Glomerular visceral epithelial cell (primary cell): ENCODE data around the gene ADCY9.
A peak's percentile ranks its signal among the peaks of the same experiment; 100 is the strongest.

Experiments used
- DNase-seq: peaks from one replicate; pipeline ENCODE4 v3.0.0-alpha.2; 2016; ENCODE audit errors: extremely low spot score

The ADCY9 gene

DNA sequence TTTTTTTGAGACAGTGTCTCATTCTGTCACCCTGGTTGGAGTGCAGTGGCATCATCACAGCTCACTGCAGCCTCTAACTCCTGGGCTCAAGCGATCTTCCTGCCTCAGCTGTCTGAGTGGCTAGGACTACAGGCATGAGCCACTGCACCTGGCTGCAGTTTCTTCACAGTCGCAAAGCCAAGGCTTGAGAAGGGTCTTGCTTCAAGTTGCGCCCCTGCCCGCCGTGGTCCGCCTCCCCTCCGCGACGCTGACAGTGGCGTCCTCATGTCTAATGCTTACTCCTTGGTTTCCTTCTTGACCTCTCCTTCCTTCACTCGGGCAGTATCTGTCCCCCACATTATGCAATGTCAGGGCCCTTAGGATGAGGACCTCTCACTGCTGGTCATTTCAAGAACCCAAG is 112.7 kb downstream of the ADCY9 start:
- no peak for DNase-seq

DNA sequence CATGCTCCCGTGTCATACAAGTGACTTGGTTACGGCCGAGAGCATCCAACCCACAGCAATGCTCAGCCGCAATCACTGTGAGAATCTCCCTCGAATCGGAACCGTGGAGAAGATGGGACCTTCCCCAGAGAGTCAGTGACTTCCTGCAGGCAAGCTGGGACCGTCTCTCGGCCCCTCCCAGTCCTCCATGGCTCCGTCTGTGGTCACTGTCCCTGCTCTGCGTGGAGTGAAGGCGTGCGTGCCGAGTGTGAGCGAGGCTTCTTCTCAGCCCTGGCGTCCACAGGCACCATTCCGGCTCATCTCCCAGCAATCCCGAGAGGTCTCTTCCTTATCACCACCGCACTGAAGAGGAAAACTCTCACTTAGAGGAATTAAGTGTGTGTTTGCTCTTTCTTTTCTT is 113.1 kb downstream of the ADCY9 start:
- no peak for DNase-seq

DNA sequence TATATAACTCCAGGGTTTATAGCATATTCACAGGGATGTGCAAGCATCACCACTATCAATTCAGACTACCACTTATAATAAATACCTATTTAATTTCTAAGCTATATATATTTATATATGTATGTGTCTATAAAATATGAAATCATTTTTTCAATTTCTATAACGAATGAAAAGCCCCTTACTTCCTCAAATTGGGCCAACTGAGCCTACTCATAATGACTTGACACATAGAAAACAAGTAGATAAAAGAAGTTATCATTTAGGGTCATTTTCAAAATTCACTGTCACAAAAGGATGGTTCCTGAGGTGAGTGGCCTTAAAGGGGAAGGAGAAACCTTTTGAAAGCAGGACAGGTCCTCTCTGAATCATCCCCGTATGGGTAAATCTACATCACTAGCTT is 114.1 kb downstream of the ADCY9 start:
- DNase-seq: no peak

DNA sequence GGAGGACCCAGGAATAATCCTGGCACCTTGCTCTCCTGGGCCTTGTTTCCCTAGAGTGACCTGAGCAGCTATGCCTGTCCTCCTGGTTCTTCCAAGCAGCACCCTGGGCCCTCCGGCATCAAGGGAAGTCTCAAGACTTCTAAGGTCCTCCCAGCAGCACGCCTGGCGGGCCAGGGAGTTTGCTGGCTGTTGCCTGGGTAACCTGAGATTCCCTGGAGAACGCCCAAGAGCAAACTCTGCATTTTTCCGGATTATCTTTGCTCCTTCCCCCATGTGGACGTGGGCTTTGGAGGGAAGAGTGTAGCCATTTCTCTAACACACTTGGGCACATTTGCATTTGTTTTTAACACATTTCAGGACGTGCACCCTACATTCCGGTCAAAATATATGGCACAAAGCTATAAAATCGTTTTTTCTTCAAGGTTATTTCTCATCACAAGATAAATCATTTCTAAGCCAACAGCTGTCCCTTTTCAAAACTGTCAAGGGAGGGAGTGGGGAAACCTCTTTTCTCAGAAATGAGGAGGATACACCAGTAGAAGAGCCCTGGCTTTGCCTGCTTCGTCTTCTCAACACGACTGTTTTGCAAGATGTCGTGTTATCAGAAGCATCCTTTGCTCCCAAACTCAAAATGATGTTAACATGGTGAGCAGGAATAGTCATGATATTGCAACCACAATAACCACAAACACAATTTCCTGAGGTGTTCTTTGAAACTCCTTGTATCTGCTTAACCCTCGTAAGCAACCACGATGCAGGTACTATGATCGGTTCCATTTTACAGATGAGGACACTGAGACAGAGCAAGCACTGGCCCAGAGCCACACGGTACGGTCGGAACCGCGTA is 116.5 kb downstream of the ADCY9 start:
- no peak for DNase-seq

DNA sequence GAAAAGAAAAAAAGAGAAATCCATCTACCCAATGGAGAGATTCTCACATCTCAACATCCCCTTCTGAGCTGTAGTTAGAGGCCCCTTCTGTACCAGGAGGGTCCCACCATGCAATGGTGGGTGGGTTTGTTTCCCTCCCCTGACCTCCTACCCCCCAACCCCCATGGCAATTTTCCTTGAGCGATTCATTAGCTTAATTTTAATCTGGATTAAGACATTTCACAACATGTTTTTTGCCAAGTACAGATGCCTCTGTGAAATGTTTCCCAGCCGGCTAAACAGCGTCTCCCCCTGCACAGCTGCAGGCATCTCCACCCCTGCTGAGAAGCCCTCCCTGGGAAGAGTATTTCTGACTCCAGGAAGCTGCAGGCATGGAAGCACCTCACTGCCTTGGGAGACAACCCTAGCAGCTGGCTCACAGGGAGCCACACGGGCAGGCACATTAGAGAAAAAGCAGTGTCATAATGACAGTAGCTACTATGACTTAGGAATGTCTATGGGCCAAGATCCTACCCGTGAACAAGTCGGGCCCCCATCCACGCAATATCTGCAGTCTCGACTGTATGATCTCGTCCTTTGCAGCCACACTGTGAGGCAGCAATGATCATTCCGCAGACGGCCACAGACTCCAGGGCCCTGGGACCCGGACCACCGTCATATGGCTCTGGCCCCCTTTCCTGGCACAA is 117.3 kb downstream of the ADCY9 start:
- DNase-seq: no peak

DNA sequence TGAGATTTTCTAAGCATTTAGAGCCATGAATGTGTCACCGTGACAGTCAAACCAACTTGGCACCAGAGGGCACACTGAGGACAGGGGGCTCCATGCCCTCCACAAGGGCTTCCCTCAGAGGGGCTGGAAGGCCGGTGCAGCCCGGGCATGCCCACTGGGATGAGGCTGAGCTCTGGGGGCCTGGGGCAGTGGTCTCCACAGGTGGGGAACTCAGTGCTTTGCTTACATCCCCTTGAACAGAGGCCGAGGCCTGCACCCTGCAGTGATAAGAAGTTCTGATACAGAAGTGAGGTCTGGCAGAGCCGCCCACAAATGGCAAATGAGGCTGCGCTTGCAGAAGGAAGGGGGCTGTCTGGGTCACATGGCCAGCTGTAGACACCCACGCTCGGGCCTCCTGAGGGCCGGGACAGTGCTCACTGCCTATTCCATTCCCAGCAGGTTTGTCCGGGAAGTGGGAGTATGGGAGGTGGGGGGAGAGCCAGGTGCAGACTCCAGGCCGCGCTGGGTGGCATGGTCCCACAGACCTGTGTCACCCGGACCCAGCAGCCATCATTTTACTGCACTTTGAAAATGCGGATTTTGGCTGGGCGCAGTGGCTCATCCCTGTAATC is 118.9 kb downstream of the ADCY9 start:
- no peak for DNase-seq

DNA sequence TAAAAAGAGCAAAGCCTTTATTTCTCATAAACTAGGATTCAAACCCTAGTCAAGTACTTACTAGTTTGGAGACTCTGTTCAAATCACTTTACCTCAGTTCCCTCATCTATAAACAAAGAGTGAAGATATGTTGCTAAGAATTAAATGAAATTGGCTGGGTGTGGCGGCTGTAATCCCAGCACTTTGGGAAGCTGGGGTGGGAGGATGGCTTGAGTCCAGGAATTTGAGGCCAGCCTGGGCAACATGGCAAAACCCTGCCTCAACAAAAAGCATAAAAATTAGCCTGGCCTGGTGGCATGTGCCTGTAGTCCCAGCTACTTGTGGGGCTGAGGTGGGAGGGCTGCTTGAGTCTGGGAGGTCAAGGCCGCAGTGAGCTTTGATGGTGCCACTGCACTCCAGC is 121.2 kb downstream of the ADCY9 start:
- DNase-seq: no peak

DNA sequence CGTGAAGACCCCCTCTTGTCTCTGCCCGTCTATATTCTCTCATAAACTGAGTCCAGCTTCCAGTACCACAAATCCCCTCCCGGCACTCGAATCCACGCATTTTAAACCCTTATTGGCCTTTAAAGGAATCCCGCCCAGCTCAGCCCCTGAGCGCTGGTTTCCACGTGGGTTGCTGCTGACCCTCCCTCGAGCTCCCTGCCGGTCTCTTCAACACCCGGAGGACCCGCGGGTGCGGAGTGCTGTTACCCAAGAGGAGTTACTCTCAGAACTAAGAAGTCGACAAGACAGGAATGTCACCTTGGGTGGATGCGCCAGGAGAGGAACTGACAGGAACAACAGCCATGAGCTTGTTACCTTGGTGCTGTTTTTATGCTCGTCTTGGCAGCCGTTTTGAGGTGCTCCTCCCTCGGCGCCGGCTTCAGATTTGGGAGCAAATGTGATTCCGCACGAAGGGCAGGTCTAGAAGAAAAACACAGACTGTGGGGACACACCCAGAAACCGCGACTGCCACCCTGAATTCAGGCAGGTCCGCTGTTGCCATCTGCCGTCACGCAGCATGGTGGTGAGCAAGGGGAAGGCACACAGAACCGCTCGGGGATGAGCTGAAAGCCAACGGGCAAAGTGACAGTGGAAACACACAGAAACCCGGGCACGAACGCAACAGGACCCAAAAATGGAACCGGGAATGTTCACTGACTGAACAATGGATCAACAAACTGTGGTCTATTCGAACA is 123.0 kb downstream of the ADCY9 start:
- no peak for DNase-seq

DNA sequence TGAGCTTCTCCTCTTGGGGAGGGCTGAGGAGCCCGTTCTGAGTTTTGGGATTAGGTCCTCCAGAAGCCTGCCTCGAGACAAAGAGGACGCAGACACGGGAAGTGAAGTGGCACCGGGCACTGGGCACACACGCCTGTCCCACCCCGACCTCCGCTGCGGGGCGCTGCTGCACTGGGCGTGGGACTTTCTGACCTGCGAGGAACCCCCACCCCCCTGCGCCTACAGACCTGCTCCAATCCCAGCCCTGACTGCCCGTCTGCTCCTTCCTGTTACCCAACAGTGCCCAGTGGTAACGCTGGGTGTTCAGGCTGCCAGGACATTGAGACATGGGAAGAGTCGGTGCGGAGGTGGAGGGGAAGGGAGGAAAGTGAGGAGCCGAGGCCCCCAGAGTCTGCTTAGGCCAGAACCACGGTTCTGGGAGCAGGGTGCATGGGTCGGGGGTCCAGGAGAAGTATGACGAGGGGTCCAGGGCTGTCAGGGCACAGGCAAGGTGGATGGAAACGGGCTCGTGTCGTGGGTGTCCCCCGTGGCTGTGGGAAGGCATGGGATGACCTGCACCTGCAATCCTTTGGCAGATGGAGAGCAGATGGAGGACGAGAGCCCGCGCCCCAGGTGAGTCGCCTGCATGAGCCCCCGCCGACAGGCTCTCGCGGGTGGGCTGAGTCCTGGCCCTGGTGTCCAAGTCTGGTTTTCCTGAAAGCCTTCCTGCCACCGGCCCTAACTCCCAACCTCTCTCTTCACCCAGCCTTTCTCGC is 123.8 kb downstream of the ADCY9 start:
- DNase-seq: no peak

DNA sequence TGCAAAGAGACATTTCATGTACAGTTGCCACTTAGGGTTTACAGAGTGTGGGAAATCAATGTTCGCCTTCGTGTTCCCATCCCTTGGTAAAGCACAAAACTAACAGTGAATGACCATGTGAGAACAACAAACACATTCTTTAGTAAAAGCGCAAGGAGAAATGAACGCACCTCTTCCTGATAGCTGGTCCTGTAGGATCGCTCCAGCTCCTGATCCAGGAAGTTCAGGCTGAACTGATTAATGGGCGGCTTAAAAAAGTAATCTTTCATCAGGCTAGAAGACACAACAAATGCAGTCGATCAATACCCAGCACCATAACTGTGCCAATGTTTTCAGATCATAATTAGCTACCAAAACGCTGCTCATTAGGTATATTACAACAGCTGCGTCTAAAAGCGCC is 127.4 kb downstream of the ADCY9 start:
- DNase-seq: no peak

DNA sequence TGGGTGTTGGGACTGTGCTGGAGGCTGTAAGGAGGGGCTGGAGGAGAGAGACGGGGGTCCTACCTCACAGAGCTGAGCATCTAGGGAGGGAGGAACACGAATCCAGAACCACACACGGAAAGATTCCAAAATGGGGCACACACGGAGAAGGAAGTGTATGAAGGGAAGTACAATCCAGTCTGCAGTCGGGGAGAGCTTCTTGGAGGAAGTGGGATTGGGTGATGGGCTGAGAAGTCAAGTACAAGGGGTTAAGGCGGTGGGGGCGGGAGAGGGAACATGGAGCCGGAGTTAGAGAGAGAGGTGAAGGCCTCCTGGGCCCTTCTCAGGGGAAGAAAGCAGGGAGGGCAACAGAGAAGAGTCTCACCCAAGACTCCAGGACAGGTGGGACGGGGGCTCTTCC is 128.2 kb downstream of the ADCY9 start:
- DNase-seq: no peak

DNA sequence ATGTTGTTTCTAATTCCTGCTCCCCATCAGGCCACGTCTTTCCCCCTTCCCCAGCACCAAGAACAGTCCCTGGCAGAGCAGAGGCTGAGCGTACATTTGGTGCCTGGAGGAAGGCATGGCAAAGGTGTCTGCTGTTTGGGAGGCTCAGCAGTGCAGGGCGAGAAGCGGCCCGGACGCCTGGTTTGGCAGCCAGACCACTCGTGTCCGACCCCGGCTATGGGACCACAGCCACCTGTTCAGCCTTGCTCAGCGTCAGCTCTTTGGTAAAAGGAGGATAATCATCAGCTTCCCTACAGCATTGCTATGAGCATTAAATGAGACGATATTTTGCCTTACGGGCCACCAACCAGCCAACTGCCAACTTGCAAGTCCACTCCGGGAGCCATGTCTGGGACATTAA is 129.0 kb downstream of the ADCY9 start:
- DNase-seq: no peak

DNA sequence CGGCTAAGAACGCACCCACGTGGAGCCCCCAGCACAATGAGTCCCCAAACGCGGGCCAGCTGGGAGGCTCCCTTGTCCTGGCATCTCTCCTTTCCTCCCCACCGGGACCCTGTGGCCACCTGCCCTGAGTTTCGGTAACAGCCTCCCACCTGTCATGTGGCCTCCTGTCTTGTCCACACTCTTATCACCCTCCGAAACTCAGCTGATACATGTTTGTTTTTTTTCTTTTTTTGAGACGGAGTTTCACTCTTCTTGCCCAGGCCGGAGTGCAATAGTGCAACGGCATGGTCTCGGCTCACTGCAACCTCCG is 130.1 kb downstream of the ADCY9 start:
- no peak for DNase-seq

DNA sequence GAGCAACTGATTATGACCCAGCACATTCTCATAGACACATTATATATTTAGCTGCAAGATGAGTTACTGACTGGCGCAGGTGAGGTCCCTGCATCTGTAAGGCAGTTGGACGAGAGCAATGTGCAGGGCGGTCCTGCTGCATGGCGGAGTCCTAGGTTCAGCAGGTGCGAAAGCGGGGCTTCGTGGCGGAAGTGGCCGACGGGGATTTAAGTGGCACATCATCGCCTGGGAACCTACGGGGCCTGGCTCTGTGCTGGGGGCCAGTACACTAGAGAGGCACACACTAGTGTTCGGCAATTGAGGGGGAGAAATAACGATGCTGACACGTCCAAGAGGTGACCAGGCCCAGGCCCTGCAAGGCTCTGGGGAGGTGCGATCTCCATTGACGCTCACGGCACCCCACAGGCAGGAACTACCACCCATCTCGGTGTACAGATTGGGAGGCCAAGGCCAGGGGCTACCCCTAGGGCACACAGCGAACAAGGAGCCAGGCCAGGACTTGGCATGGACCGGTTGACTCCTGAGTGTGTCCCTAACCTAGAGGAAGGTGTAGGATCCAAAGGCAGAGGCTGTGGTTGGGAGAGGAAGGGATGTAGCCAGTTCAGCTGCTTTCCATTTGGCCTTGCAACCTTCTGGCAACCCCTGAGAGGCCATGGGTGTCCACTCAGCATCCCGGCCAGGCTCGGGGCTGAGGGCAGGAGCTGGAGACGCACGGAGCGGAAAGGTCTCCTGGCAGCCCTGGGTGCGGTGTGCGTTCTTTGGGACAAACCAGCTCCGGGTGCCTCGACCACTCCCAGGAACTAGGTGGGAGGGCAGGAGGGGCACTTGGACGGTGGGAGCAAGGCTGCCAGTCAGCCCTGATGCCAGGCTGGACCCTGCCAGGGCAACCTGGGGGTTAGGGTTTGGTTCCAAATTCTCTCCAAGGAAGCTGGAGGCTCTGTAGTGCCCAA is 131.9 kb downstream of the ADCY9 start:
- DNase-seq: no peak

DNA sequence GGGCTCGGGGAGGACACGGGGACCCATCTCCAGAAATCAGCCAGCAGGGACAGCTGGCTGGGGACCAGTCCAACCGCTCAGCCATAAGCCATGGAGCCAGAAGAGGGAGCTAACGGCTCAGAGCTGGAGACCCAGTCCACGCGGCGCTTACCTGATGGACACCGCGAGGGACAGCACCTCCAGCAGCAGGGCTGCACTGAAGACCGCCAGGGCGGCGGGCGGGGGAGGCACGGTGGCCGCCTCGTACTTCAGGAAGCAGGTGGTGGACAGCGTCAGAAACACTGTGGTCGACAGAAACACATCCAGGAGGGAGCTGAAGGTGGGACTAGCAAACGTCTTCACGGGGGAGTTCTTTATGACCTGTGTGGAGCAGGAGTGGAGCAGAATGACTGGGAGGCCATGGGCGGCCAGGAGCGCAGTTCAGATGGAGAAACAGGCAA is 133.1 kb downstream of the ADCY9 start:
- peak; percentile 46 for DNase-seq

DNA sequence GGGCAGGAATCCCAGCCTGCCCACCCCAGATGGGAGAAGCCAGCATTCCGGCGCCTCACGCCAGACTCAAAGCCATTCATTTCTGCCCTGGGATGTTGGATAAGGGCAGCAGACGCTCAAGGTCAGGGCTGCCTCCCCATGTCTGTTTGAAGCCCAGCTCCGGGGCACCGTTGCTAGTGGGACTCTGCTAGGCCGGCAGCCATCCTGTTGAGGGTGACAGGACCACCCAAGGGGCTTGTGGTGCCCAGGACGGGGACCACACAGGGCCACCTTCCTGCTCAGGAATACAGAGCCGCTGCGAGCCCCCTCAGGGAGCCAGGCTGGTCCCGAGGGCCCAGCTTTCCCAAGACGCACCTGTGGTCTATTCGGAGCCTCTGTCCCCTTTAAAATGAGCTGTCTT is 134.0 kb downstream of the ADCY9 start:
- DNase-seq: no peak

DNA sequence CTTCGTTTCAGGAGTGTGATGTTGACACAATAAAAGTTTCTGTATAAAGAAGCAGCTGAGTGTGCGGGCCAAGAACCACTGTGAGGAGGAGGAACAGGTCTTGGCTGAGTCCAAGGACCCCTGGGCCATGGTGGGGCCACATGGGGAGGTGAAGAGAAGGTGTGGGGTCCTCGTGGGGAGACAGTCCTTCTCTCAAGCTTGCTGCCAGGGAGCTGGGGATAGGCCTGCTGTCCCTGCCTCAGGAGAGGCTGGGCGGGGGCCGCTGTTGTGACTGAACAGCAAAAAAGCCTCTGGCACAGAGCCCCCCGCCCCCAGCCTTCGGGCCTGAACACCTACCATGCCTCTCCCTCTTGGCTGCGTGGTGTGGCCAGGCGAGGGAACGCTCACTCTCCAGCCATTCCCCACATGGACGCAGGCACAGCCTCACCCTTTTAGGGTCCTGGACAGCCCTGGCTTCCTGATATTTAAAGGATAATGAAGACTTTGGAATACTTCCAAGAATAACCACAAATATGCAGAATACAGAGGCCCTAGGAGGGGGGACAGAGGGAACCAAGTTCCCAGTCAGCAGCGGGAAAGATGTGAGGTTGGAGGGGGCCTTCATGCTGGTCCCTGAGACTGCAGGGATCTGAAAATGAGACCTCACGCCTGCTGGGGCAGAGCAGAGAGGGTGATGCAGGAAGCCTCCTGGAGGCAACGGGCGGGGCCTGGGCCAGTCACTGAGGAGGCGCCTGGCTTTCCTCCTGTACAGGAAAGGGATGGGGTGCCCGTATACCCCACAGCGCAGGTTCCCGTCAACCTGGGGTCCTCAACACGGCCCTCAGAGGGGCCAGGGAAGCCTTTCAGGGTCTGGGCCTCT is 135.8 kb downstream of the ADCY9 start:
- DNase-seq: peak; percentile 85

DNA sequence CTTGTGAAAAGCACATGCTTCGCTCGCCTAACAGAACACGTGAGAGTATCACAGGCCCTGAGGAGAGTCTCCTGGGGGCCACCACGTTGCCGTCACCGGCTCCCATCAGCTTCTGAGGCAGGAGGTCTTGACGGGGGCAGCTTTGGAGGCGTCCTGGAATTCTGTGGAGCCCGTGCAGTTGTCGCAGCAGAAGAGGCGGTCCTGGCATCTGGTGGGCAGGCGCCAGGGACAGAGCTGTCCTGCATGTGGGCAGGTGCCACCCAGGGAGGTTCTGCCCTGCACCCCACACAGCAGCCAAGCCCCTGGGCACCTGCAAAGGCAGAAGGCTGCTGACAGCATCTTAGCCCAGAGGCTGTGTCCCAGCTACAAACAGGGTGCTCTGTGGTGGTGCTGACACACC is 136.7 kb downstream of the ADCY9 start:
- no peak for DNase-seq

DNA sequence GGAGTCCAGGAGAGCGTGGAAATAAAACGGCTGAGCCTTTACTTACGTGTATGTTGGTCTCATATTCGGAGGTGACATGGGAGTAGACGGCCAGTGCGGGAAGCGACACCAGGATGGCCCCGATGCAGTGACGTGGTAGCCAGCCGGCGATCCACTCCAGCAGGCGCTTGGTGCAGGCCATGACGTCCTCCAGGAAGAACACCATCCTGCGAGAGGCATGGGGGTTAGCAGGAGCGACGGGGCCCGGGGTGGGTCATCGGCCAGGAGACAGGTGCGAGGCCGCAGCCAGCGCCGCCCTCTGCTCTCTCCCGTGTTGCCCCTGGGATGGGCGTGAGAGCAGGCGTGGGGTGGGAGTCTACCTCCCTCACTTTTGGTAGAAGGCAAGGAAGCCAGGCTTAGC is 137.2 kb downstream of the ADCY9 start:
- DNase-seq: no peak

DNA sequence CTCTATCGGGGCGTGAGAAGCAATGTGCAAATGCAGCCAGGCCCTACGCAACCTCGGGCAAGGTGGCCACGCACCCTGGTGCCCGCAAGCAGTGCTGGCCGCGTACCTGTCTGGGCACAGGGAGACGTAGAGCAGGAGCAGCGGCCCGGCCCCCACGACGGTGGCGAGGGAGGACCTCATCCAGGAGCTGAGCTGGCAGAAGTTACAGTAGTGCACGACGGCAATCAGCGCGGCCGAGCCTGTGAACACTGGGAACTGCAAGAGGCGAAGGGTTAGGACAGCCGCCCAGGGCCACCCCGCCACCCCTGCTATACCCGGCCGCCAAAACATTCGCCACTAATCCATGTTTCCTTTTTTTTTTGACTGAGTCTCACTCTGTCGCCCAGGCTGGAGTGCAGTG is 138.9 kb downstream of the ADCY9 start:
- DNase-seq: no peak
